T-helper 2 cell treated with Interferon-gamma antibody and Interleukin-4, amounts not matched to agents 100 ng/mL and 5 ng/mL, for 36 hours (primary cell): ENCODE results near the gene MDM1. TPM values are rescaled to one million over a fixed set of nuclear protein-coding genes. Genes with fewer than 3 reads are reported as not detected.

Source experiments
- intact Hi-C: fragments of 100-400 bp; cut with micrococcal nuclease; formaldehyde crosslinking; loops from one replicate; pipeline ENCODE4 v1.15.1; 2023
- total RNA-seq: library from RNA; stranded (reverse); gene quantifications from 2 replicates; pipeline ENCODE4 v1.2.3, GENCODE V29; 2022

MDM1 gene, protein sequence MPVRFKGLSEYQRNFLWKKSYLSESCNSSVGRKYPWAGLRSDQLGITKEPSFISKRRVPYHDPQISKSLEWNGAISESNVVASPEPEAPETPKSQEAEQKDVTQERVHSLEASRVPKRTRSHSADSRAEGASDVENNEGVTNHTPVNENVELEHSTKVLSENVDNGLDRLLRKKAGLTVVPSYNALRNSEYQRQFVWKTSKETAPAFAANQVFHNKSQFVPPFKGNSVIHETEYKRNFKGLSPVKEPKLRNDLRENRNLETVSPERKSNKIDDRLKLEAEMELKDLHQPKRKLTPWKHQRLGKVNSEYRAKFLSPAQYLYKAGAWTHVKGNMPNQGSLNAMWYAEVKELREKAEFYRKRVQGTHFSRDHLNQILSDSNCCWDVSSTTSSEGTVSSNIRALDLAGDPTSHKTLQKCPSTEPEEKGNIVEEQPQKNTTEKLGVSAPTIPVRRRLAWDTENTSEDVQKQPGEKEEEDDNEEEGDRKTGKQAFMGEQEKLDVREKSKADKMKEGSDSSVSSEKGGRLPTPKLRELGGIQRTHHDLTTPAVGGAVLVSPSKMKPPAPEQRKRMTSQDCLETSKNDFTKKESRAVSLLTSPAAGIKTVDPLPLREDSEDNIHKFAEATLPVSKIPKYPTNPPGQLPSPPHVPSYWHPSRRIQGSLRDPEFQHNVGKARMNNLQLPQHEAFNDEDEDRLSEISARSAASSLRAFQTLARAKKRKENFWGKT
- 19.1 and 19.2 TPM in 2 replicates for total RNA-seq

DNA sequence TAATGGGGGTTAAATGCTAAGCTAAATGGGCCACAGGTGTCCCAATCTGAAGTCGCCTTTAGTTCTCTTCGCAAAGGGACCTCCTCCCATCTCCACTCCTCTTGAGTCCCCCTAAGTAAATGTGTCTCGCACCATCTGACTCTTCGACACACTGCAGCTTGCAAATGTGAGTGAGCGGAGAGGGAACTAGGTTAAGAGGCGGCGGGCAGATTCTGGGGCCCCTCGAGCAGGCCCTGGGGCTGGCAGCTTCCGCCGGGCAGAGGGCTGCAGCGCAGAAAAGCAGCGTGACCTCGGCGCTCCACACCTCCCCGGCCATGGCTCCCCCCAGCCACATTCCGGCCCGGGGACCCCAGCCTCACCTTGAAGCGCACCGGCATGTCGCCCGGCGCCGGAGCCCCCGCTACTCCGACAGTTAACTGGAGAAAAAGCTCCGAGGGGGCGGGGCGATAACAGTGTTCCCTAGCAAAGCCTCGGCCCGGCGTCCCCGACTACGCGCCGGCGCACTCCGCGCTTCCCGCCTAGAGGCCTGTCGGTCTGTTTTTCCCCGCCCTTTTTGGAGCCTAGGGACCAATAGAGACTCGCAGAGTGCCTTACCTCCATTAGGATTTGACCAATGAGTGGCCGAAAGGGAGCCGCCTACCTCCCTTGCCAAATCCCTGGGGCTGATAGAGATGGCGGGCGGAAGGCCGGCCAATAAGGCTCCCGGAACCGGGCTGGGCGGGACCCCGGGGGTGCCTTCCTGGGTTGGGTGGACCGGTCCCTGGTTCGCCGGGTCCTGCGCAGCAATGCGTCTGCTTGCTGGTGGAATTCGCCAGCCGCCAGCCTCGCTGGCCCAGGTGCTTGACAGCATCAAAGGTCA is at the start of gene MDM1:
TSS of gene MDM1 (minus strand) at position 494 of the 859 bp plus-strand sequence. CDS start at position 377, 117 bp downstream.
- intact Hi-C loops: loop anchor here (1.0 to 5.0 kb wide), 8 partner anchors 33 to 475 kb away; partner anchors contain the start of genes MDM2, NUP107, RAP1B and SLC35E3

DNA sequence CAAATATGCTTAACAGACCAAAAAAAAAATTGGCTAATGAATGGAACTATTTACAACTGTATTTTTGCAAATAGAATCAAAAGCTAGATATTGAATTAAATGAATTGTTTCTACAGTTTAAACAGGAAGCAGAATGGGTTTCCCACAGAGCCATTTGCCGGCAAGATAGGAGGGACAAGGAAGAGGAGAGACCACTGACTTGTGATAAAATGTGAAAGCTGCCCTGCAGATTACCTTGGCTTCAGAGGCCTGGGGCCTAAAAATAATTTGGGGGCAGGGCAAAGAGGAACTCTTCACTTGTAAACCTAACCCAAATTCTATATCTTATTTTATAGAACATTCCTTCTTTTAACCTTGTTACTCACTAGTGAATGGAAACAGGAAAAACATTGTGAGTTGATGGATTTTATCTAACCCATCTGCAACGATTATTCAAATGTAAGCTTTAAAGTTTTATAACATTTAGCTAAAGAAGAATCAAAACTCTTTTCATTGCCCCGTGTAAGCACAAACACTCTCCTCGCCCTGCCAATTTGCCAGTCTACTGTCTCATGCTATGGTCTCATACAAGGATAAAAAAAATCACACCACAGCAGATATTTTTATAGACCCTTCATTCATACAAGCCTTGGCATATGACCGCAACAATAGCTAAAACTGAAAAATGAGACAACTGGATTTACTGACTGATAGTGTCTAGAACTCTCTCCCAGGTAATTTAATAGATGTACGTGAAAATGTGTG is 49.5 kb upstream of the MDM1 start:
- intact Hi-C loops: no loop called here

DNA sequence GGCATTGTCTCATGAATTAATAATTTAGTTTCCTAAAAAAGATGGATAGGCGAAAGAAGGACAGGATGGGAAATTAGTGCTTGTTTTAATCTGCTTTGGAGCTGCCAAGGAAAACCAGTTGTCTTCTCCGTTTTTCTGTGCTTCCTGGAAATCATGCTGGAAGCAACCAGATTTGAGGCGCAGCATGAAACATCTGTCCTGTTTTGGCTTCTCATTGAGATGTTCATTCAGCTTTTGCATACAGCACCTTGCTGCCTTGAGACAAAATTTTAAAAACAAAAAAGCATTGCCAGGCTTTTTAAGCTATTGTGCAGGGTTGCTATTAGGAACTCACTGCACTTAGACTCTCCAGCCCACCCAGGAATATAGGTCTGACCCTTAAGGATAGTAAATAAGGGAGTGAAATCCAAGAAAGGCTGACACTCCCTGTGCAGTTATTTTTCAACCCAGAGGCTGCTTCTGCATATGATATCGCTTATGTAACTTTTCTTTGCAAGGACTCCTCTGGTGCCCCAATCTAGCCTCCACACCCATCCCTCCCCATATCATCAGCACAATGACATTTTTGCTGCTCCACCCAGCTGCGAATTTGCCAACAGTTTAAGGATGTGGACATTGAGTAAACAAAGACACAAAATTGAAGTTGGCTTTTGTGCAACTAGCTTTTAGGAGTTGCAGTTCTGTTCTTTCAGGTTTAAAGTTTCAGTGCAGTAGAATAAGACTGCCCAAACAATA is 46.9 kb upstream of the MDM1 start:
- intact Hi-C loops: no loop called here

DNA sequence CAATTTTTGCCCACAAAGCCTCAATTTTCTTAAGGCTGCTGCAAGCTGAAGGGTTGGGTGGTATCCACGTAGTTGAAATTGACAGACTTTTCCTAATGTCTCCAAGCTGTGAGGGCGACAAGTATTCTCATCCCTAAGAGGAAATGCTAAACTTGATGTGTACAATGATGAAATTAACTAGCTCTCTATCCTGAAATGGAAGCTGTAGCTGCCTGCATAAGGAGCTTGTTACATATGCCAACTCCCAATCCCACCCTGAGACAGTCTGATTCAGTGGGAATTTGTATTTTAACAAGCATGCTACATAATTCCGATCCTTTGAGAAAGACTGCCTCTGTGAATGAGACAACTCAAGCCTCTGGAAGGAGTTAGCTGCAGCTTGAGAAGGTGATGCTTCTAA is 45.7 kb upstream of the MDM1 start:
- intact Hi-C loops: no loop called here

DNA sequence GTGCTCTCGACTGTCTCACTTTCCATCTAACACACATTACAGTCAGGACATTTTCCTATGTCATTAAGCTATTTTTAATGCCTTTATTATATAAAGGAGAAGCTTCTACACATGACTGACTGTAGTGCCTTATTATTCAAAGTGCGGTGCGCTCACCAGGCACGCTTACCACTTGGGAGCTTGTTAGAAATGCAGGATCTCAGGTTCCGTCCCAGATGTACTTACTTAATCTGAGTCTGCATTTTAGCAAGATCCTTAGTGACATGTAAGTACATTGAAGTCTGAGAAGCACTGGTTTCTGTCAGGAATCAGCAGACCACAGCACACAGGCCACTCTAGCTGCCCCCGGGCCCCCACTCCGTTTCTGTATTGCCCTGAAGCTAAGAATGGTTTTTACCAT is 44.7 kb upstream of the MDM1 start:
- intact Hi-C loops: no loop called here

DNA sequence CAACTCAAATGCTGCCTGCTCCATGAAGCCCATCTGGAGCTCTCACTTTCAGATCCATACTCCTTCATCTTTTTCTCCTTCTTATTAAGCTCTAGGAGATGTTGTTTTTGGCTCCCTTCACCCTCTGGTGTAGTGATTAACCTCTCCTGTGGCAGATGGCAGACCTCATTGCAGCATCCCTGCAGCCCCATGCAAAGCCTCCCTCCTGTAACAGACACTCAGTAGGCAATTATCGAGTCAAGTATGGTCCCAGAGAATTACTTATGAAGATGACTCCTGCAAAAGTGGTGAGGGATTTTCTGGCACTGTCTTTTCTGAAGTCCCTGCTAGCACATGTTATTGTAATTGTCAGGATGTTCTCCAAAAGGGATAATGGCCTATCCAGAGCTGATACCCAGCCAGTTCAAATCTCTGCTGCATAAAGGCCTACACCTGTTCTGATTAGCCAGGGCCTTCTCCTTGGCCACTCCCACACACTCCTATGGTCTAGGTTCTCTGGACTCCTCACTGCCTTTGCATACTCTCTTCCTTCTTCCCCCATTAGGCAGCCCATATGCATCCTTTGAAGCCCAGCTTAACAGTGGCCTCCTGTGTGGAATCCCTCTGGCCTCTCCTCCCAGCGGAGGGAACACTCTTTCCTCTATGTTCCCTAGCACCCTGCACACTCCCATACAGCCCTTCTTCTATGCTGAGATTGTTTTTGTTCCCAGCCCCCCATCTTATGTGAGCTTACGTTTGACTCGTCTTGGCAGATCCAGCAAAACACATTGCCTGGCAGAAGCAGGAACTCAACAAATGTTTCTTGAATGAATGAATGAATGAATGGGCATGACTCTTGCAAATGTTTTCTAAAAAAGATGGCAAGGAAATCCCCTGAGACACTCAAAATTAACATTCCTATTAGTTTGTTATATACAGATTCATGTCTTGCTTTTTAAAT is 43.9 kb upstream of the MDM1 start:
- intact Hi-C loops: loop anchor here (2.0 kb wide), 1 partner anchor 235 kb away; the partner anchor contains the start of gene RAP1B

DNA sequence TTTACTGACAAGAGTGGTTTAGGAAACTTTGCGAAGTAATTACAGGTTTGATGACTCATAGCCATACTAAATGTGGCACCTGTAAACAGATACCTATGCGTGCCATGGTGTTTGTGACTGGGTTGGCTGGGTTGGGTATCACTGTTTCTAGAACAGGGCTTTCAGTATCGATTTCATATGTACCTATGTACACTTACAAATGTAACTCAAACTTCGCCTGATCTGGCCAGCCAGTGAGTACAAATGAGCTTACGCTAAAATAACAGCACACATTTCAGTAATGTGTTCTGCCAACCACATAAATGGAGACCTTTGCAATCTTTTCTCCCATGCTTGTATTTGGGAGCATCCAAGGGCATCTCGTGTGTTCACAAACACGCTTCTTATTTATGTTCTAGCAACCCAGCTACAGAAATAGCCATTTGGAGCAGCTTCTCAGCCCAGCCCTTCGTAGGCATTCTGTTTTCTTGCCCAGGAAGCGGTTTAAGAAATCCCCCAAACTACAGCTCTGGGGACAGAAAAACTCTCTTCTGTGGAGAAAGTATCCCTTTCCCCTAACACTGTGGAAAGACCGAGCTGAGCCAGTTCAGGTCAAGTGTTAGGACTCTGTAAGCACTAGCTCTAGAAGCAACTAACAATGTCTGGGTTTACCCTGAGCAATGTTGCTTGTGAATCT is 42.3 kb upstream of the MDM1 start:
- intact Hi-C loops: loop anchor here (1.0 to 2.0 kb wide), 3 partner anchors 9 to 236 kb away; partner anchors contain the start of gene RAP1B

DNA sequence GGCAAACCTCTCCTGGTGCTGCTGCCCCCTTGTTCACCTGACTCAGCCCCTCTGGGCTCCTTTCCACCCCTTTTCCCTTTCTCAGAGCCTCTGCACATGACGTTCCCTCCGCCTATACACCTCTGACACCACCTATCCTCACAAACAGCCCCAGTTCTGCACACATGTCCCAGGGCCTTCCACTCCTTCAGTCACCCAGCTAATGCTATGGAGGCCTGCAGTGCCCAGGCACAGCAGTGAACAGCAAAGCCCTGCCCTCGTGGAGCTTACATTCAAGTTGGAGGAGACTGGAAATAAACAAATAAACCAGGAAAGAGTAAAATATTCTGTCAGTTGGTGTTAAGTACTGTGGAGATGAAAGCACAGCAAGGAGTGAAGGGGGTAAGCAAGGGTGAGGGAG is 38.5 kb upstream of the MDM1 start:
- intact Hi-C loops: no loop called here

DNA sequence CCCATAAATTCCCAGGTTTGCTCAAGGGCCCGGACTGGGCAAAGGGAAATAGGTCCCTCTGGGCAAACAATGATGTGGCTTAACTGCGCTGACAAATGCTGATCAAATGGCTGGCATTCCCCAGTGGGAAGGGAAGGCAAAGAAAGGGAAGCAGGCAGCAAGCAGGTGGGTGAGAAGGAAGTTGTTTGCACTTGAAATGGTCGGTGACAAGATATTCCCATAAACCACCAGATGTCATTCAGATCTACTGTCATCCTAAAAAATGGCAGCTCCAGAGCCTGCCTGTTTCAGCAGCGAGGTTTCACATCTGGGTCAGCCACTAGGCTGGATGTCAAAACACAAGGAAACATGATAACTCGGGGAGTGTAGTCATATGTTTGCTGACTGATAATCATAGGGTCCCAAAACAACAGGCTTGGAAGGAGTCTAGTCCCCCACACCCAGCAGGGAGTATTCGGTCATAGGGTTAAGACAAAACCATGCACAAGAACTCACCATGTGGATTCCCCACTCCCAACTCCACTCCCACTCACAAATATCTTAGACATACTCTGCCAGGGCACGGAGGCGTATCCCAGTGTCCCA is 37.9 kb upstream of the MDM1 start:
- intact Hi-C loops: no loop called here

DNA sequence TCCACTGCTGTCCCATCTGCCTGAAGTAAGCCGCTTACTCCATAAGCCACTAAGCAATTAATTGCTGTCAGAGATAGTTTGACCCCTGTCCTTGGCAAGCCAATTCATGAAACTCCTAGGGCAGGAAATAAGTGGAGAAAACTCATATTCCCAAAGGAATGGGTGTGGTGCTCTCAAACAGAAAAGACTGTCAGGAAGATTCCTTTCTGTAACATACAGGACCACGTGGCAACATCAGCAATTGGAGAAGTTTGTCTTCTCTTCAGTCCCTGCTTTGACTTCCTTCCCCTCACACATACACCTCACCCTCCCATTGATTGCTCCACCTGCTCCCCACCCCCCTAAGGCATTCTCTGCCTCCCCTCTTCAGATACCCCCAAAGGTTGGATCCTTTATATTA is 36.2 kb upstream of the MDM1 start:
- intact Hi-C loops: loop anchor here (5.0 kb wide), 1 partner anchor 169 kb away; no protein-coding TSS in a partner anchor

DNA sequence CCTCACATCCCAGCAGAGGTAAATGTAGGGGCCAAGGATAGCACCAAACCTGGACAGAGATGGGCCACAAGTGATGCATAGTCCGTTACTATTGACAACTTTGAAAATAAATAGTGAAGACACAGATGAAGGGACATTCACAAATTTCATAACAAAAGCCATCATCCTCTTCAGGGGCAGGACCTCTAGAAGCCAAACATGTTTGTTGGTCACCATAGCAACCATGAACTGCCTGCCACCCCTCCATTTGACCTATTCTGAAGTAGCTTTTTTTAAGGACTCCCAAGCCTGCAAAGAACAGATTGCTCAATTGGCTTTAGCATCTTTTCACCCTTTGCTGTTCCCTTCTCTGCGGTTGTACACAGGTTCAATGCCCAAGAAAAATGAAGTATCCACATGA is 35.7 kb upstream of the MDM1 start:
- intact Hi-C loops: loop anchor here (5.0 kb wide), 1 partner anchor 169 kb away; no protein-coding TSS in a partner anchor

DNA sequence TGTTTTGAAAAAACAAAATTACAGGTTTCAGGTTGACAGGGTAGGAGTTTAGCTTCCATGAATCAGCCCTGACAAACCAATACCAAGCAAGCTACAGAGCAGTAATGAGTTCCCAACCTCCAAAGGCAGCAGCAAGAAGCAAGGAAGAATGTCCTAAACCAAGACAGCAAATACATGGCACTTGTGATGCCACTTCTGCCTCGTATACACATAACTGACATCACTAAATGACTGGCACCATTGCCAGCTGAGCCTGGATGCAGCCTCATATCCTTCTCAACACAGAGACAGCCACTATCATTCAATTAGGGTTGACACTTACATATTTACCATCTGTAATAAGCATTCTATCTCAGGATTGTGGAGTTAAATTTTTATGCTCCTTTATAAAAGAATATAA is 35.0 kb upstream of the MDM1 start:
- intact Hi-C loops: loop anchor here (5.0 kb wide), 1 partner anchor 170 kb away; no protein-coding TSS in a partner anchor

DNA sequence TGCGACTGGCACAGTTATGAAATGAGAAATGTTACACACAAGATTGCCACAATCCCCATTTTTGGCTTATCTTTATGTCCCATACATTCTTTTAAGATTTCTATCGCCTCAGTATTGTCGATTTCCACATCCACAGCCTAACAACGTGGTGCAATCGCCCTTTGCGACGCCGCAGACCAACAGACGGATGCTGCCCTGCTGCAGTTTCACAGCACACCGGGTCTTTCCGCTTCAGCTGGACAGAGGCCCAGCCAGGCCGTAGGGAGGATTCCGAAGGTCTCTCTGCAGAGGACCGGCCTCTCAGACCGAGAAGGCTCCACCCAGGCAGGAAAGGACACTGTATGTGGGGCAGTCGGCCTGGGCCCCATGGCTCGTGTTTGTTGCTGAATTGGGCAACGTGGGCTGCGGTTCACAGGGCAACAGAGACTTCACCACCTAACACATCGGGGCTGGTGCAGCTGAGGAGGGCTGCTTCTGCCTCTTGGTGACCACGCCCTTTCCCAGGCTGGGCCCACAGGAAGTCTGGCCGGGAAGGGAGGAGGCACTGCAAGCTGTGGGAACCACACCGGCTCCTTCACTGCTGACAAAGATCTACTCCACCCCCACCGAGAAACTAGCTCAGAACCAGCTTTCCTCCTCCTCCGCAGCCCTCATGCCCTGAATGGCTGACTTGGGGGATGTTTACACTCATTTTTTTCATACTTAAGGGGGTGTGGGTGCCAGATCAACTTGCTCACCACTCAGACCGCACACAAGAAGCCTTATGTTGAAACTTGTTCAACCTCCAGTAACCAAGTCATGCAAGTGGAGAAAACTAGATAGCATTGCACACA is 32.9 kb upstream of the MDM1 start:
- intact Hi-C loops: loop anchor here (1.0 to 5.0 kb wide), 9 partner anchors 9 to 442 kb away; partner anchors contain the start of genes MDM1, NUP107, RAP1B and SLC35E3

DNA sequence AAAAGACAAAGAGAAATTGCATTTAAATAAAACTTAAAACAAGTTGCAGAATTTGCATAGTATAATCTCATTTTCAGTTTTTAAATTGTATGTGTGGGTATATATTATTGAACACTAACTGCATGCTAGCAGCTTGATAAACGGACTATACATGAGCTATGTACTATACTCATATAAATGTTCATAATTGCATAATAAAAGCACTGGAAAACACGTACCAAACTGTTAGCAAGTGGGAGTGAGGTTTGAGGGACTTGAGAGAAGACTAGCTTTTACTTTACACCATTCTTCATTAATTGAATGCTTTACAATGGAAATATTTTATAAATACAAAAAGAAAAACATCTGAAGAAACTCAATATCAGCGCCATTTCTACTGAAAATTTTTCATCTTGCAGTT is 32.2 kb upstream of the MDM1 start:
- intact Hi-C loops: loop anchor here (2.0 kb wide), 4 partner anchors 32 to 442 kb away; partner anchors contain the start of genes MDM1, NUP107 and SLC35E3

DNA sequence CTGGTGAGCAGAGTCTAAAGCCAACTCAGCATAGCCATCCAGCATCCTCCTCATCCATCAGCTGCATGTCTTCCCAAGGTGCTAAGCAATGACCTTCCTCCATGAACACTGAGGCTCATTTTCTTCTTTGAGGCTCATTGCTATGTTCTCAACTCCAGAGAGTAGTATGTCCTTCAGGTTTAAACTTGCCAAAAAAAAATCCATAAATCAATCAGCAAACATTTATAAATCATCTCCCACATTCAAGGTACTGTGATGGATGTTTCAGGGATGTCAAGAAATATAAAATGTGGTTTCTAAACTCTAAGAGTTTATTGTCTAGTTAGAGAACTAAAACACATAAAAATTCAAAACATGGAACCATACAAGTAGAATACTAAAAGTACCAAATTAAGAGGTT is 29.8 kb upstream of the MDM1 start:
- intact Hi-C loops: no loop called here

DNA sequence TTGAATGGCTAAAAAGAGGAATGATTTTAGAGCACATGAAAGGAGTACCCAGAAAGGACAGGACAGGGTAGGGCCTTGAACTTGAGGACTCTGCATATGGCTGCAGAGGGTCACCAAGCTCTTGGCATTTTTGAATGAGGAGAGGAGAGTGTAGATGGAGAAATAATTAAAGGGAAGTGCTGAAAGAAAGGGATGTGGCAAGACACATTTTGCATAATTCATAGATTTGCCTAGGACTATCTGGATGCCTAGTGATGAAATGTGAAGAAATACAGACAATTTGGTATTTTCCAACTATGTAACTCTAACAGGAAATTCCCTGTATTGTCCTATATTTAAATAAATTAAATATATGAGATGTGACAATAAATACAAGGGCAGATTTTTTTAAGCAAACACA is 27.5 kb upstream of the MDM1 start:
- intact Hi-C loops: no loop called here
